OCI-LY3 (cell line): ENCODE results near the gene MYO3A.

Source experiments
- H2AFZ ChIP-seq: fragments of 200-600, 300-600 bp; shearing (Covaris generic); 2 replicates; pipeline ENCODE4 v1.6.0; 2014; ENCODE audit warnings: antibody characterized with exemption, low read depth, low read length
- H3K27ac ChIP-seq: fragments of 200-600, 300-600 bp; sonication (generic); 2 replicates; pipeline ENCODE4 v1.5.1; 2014; ENCODE audit warnings: mild to moderate bottlenecking, low read length, moderate library complexity, mixed read lengths
- H3K27me3 ChIP-seq: fragments of 200-600, 300-600 bp; sonication (generic); 2 replicates; pipeline ENCODE4 v1.6.1; 2014; ENCODE audit warnings: low read depth, low read length, mixed read lengths
- H3K36me3 ChIP-seq: fragments of 200-600, 300-600 bp; sonication (generic); replicated peaks from 2 replicates; pipeline ENCODE3; 2014; ENCODE audit warnings: low read depth, low read length, mixed read lengths
- H3K4me1 ChIP-seq: fragments of 300-600, 200-600 bp; sonication (generic); 2 replicates; pipeline ENCODE4 v1.6.1; 2014; ENCODE audit warnings: low read length, mixed read lengths
- H3K4me2 ChIP-seq: fragments of 200-600, 300-600 bp; sonication (generic); 2 replicates; pipeline ENCODE4 v1.6.1; 2014; ENCODE audit warnings: low read length, mixed read lengths
- H3K4me3 ChIP-seq: fragments of 300-600, 200-600 bp; sonication (generic); 2 replicates; pipeline ENCODE4 v1.5.1; 2014; ENCODE audit warnings: antibody characterized with exemption, mild to moderate bottlenecking, low read length, moderate library complexity
- H3K79me2 ChIP-seq: fragments of 300-600, 200-600 bp; shearing (Covaris generic); 2 replicates; pipeline ENCODE4 v1.6.1; 2014; ENCODE audit warnings: mild to moderate bottlenecking, low read length, mixed read lengths
- H3K9ac ChIP-seq: fragments of 300-600, 200-600 bp; shearing (Covaris generic); 2 replicates; pipeline ENCODE4 v1.6.0; 2014; ENCODE audit warnings: mild to moderate bottlenecking, low read length, moderate library complexity
- H3K9me3 ChIP-seq: fragments of 200-600, 300-600 bp; shearing (Covaris generic); 2 replicates; pipeline ENCODE4 v1.6.1; 2014; ENCODE audit warnings: low read length, mixed read lengths; ENCODE audit not compliant: insufficient read depth
- H4K20me1 ChIP-seq: fragments of 200-600, 300-600 bp; sonication (generic); 2 replicates; pipeline ENCODE4 v1.6.1; 2016; ENCODE audit warnings: low read length, mixed read lengths; ENCODE audit not compliant: insufficient read depth
- EZH2phosphoT487 ChIP-seq: fragments of 200-600 bp; shearing (Covaris generic); IDR thresholded peaks from 2 replicates; pipeline ENCODE4 v1.6.1; 2018; ENCODE audit warnings: antibody characterized with exemption, mixed run types, low read depth
- TF ChIP-seq, protein P1 (sequence below): fragments of 200-600, 300-600 bp; sonication (generic); IDR thresholded peaks from 2 replicates; pipeline ENCODE4 v1.5.1; 2014; ENCODE audit warnings: antibody characterized with exemption, low read length, low read depth

MYO3A gene

GRCh38 chr10:26242706-26243350 is 308.8 kb downstream of the MYO3A start:
- Histone ChIP-seq H3K36me3 (no peaks in the 10 kb centered on the region), H3K9me3 (no peaks in the 10 kb centered on the region), H3K4me1 (no peaks in the 10 kb centered on the region), H2AFZ (no peak overlapping the region), H3K9ac (no peak overlapping the region), H3K4me3 (no peak overlapping the region), H3K27ac (no peak overlapping the region), H4K20me1 (no peaks in the 10 kb centered on the region), H3K79me2 (no peaks in the 10 kb centered on the region), H3K27me3 (peaks cover 18% of the 10 kb centered on the region; the same call in 1 of the 2 replicates), H3K4me2 (no peak overlapping the region)
- TF ChIP-seq, protein P1, sequence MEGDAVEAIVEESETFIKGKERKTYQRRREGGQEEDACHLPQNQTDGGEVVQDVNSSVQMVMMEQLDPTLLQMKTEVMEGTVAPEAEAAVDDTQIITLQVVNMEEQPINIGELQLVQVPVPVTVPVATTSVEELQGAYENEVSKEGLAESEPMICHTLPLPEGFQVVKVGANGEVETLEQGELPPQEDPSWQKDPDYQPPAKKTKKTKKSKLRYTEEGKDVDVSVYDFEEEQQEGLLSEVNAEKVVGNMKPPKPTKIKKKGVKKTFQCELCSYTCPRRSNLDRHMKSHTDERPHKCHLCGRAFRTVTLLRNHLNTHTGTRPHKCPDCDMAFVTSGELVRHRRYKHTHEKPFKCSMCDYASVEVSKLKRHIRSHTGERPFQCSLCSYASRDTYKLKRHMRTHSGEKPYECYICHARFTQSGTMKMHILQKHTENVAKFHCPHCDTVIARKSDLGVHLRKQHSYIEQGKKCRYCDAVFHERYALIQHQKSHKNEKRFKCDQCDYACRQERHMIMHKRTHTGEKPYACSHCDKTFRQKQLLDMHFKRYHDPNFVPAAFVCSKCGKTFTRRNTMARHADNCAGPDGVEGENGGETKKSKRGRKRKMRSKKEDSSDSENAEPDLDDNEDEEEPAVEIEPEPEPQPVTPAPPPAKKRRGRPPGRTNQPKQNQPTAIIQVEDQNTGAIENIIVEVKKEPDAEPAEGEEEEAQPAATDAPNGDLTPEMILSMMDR, result no peak

- Histone ChIP-seq H3K9ac (no peak overlapping the region), H3K4me3 (no peak overlapping the region), H3K27ac (no peak overlapping the region), H3K27me3 (peaks cover 14% of the 10 kb centered on the region; the same call in 1 of the 2 replicates), H3K36me3 (no peaks in the 10 kb centered on the region), H3K9me3 (no peaks in the 10 kb centered on the region), H3K79me2 (no peaks in the 10 kb centered on the region), H3K4me2 (no peak overlapping the region), H2AFZ (no peak overlapping the region), H3K4me1 (no peaks in the 10 kb centered on the region), H4K20me1 (no peaks in the 10 kb centered on the region)
- TF ChIP-seq, protein P1, result no peak
- no peak for TF ChIP-seq EZH2phosphoT487
These were observed 309.3 kb downstream of the MYO3A start for GRCh38 chr10:26243351-26243720.

- Histone ChIP-seq H2AFZ (no peak overlapping the region), H4K20me1 (no peaks in the 10 kb centered on the region), H3K27me3 (no peaks in the 10 kb centered on the region), H3K79me2 (no peaks in the 10 kb centered on the region), H3K9me3 (no peaks in the 10 kb centered on the region), H3K27ac (no peak overlapping the region), H3K9ac (no peak overlapping the region), H3K36me3 (no peaks in the 10 kb centered on the region), H3K4me1 (no peaks in the 10 kb centered on the region), H3K4me2 (no peak overlapping the region), H3K4me3 (no peak overlapping the region)
- TF ChIP-seq, protein P1, result no peak
- TF ChIP-seq EZH2phosphoT487, result no peak
These were observed 315.7 kb downstream of the MYO3A start for GRCh38 chr10:26249681-26250080.

GRCh38 chr10:26251925-26252324 is 317.9 kb downstream of the MYO3A start:
- H3K9ac ChIP-seq, result no peak overlapping the region
- TF ChIP-seq, protein P1, result no peak
- TF ChIP-seq EZH2phosphoT487, result no peak
- H3K27me3 ChIP-seq, result peaks cover 4% of the 10 kb centered on the region; the same call in 1 of the 2 replicates
- H3K27ac ChIP-seq, result no peak overlapping the region
- no peaks in the 10 kb centered on the region for H4K20me1 ChIP-seq
- no peaks in the 10 kb centered on the region for H3K79me2 ChIP-seq
- H3K9me3 ChIP-seq, result no peaks in the 10 kb centered on the region
- H2AFZ ChIP-seq, result no peak overlapping the region
- H3K4me3 ChIP-seq, result no peak overlapping the region
- no peak overlapping the region for H3K4me2 ChIP-seq
- no peaks in the 10 kb centered on the region for H3K36me3 ChIP-seq
- no peaks in the 10 kb centered on the region for H3K4me1 ChIP-seq
